Prostate gland (tissue), 2 donors: ENCODE results near the gene DYRK2.

ENCODE experiments used
- POLR2A ChIP-seq: fragments of 450-650 bp; IDR thresholded peaks from one replicate; pipeline ENCODE4 v1.6.1; 2016; ENCODE audit warnings: antibody characterized with exemption, mild to moderate bottlenecking
- TF ChIP-seq, protein P1 (sequence below), 4 experiments: fragments of 200-600 bp in 2 of 4; fragments of 450-650 bp in 2 of 4; sonication (generic) in 2 of 4; IDR thresholded peaks; 1 replicate in 3 of 4; 2 replicates in 1 of 4; pipeline ENCODE4 v1.5.1; 2016 to 2019; ENCODE audit warnings: antibody characterized with exemption in 4 of 4, mild to moderate bottlenecking in 2 of 4, moderate library complexity in 2 of 4

DNA sequence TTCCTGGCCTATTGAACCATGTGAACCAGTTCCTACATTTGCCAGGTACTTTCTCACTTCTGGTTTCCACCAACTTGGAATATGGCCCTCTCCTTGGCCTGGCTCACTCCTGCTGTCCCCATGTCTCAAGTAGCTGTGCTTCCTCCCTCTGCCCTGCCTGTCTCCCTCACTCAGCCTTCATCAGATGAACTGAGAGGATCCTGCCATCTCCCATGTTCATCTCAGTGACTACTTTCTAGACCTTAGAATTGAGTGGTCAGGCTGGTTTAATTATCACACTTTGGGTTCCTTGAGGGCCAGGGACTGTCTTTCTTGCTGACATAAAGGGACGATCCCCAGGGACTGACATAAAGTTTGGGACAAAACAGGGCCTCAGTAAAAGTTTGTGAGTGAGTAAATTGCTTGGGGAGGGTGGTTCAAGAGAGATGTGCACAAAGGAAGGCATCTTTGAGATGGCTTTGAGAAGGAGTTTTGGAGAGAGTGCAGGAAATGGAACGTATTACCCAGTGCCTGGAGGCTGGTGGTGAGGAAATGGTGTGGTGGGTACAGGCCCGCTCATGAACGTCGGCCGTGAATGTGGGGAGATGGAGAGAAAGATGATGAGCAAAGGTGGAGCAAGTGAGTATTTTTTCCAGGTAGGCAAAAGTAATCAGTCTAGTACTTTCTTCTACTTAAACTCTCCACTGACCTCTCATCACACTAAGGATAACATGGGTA lies 20.8 kb downstream of the DYRK2 start:
- TF ChIP-seq, protein P1, sequence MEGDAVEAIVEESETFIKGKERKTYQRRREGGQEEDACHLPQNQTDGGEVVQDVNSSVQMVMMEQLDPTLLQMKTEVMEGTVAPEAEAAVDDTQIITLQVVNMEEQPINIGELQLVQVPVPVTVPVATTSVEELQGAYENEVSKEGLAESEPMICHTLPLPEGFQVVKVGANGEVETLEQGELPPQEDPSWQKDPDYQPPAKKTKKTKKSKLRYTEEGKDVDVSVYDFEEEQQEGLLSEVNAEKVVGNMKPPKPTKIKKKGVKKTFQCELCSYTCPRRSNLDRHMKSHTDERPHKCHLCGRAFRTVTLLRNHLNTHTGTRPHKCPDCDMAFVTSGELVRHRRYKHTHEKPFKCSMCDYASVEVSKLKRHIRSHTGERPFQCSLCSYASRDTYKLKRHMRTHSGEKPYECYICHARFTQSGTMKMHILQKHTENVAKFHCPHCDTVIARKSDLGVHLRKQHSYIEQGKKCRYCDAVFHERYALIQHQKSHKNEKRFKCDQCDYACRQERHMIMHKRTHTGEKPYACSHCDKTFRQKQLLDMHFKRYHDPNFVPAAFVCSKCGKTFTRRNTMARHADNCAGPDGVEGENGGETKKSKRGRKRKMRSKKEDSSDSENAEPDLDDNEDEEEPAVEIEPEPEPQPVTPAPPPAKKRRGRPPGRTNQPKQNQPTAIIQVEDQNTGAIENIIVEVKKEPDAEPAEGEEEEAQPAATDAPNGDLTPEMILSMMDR (IDR thresholded peaks at IDR 0.05): no peak
- no peak for TF ChIP-seq POLR2A
